HG03175 (cell line): ENCODE data around the gene DCDC2.
"Not testable (repeated sequence)": the region's sequence is repeated elsewhere in the genome, so short reads cannot be mapped to it uniquely, and the experiment has no call there.

Source experiments
- ATAC-seq: cut with Tn5 transposase; IDR thresholded peaks from one replicate; pipeline ENCODE4 v1.9.1; 2021; ENCODE audit warnings: mild to moderate bottlenecking, moderate library complexity; ENCODE audit not compliant: unreplicated experiment

DCDC2 gene

GRCh38 chr6:24357336-24358218 lies at the start of gene DCDC2:
DCDC2 (minus strand) TSS chr6:24358059; CDS start chr6:24357750, 309 bp downstream.
- ATAC-seq, result no peak

GRCh38 chr6:24405262-24405661 lies 47.4 kb upstream of the DCDC2 start:
- no peak for ATAC-seq

- no peak for ATAC-seq
Observed at GRCh38 chr6:24403501-24403824, 45.6 kb upstream of the DCDC2 start.

- peak; percentile 91 for ATAC-seq
Observed at GRCh38 chr6:24402697-24403500, 45.0 kb upstream of the DCDC2 start, which contains the start of gene MRS2. MRS2 (plus strand) TSS chr6:24402936; CDS start chr6:24403047, 111 bp downstream.

GRCh38 chr6:24401458-24401857 lies 43.6 kb upstream of the DCDC2 start:
- ATAC-seq, result no peak

- not testable (repeated sequence) for ATAC-seq
Observed at GRCh38 chr6:24400045-24401039, 42.5 kb upstream of the DCDC2 start.

GRCh38 chr6:24397631-24398030 lies 39.8 kb upstream of the DCDC2 start:
- no peak for ATAC-seq

- ATAC-seq, result no peak
Observed at GRCh38 chr6:24396824-24397223, 39.0 kb upstream of the DCDC2 start.

GRCh38 chr6:24394780-24395437 lies 37.0 kb upstream of the DCDC2 start:
- ATAC-seq, result no peak

GRCh38 chr6:24394061-24394779 lies 36.4 kb upstream of the DCDC2 start:
- no peak for ATAC-seq

- ATAC-seq, result peak; percentile 79
Observed at GRCh38 chr6:24391756-24392405, 34.0 kb upstream of the DCDC2 start.

GRCh38 chr6:24391208-24391607 lies 33.3 kb upstream of the DCDC2 start:
- ATAC-seq, result no peak

- no peak for ATAC-seq
Observed at GRCh38 chr6:24387818-24388217, 30.0 kb upstream of the DCDC2 start.

- ATAC-seq, result peak; percentile 53
Observed at GRCh38 chr6:24385536-24386269, 27.8 kb upstream of the DCDC2 start.

- not testable (repeated sequence) for ATAC-seq
Observed at GRCh38 chr6:24384369-24385130, 26.7 kb upstream of the DCDC2 start.

- ATAC-seq, result not testable (repeated sequence)
Observed at GRCh38 chr6:24382891-24383494, 25.1 kb upstream of the DCDC2 start.

GRCh38 chr6:24382220-24382540 lies 24.3 kb upstream of the DCDC2 start:
- ATAC-seq, result no peak
